ENCODE data around the gene MAP7D3. TPM values are rescaled to one million over a fixed set of nuclear protein-coding genes. Genes with fewer than 3 reads are reported as not detected.

Gene MAP7D3
- total and polyA plus RNA-seq, 10 of the 15 experiments (the other 5 are each of a cell fraction or from before 2014, with no cell fraction given), result 9.1 to 24.0 (median 11.0) TPM

- TF ChIP-seq POLR2AphosphoS5 (IDR thresholded peaks at IDR 0.05; ENCODE audit: low read length) (no peak), ZNF384 (IDR thresholded peaks at IDR 0.05; ENCODE audit: borderline replicate concordance, low read depth, low read length) (no peak)
These were observed 67.3 kb downstream of the MAP7D3 start (continued) for GRCh38 chrX:136183917-136184316.

GRCh38 chrX:136183172-136183571 lies 68.0 kb downstream of the MAP7D3 start:
- ChIA-PET SMC1A (ENCODE audit: uncharacterized antibody, unreplicated experiment) (no interaction called here), POLR2A (no interaction called here), RAD21 (ENCODE audit: unreplicated experiment) (no interaction called here), CTCF (no interaction called here)
- Histone ChIP-seq H2AFZ (ENCODE audit: control insufficient read depth, low read depth, low read length) (no peak overlapping the region), H4K20me1 (ENCODE audit: control insufficient read depth, insufficient read depth) (no peaks in the 10 kb centered on the region), H3K27me3 (replicated peaks in 1 of 2; ENCODE audit: control insufficient read depth in 2 of 2, insufficient read depth in 2 of 2, low read length in 1 of 2) (peaks cover 0 to 2% of the 10 kb centered on the region in 2 experiments; a peak in 1 of 4 replicates), H3K9ac (ENCODE audit: control insufficient read depth, insufficient read depth, low read length) (no peak overlapping the region), H3K4me3 (no peak overlapping the region), H3K4me2 (ENCODE audit: control insufficient read depth, insufficient read depth) (no peak overlapping the region), H3K9me3 (replicated peaks; ENCODE audit: control insufficient read depth, insufficient read depth, low read length) (no peaks in the 10 kb centered on the region), H3K36me3 (ENCODE audit: control insufficient read depth in 2 of 2, insufficient read depth in 2 of 2, low read length in 1 of 2) (no peaks in the 10 kb centered on the region), H3K4me1 (ENCODE audit: control insufficient read depth, insufficient read depth, low read length) (no peaks in the 10 kb centered on the region), H3K79me2 (ENCODE audit: control insufficient read depth, insufficient read depth, low read length) (no peaks in the 10 kb centered on the region), H3K27ac (ENCODE audit: control insufficient read depth, insufficient read depth) (no peak overlapping the region)
- intact Hi-C loops (cut with micrococcal nuclease; ENCODE audit: unreplicated experiment) (no loop called here), in situ Hi-C loops (cut with MboI) (no loop called here)
- no TSS peak for BruUV-seq (replicated peaks)
- FAIRE-seq (no peak), ATAC-seq (no peak), DNase-seq (ENCODE audit: low read depth, low spot score) (no peak)
- WGBS (ENCODE audit: insufficient coverage, insufficient replicate concordance, low lambda C conversion rate, missing lambda C conversion rate), result 66% methylated on average over 4 of the region's 4 CpGs
- TF ChIP-seq CHD4 (IDR thresholded peaks at IDR 0.05), result no peak
- TF ChIP-seq NFXL1 (IDR thresholded peaks at IDR 0.05; ENCODE audit: borderline replicate concordance), result no peak
- TF ChIP-seq SIN3A (IDR thresholded peaks at IDR 0.05; ENCODE audit: low read depth, low read length), result no peak
- TF ChIP-seq KAT2A (conservative IDR thresholded peaks at IDR 0.05; ENCODE audit: control insufficient read depth, low read depth, low read length), result no peak
- TF ChIP-seq STAT1 (conservative IDR thresholded peaks at IDR 0.05), result no peak
- TF ChIP-seq CHD1 (IDR thresholded peaks at IDR 0.05; ENCODE audit: low read depth, low read length), result no peak
- TF ChIP-seq NFYB (IDR thresholded peaks at IDR 0.05; ENCODE audit: insufficient read depth, low read depth, low read length), result no peak
- TF ChIP-seq DPF2 (IDR thresholded peaks at IDR 0.05), result no peak
- no peak for TF ChIP-seq EZH2 (IDR thresholded peaks at IDR 0.05; ENCODE audit: borderline replicate concordance, control insufficient read depth, low read depth, low read length)
- TF ChIP-seq WRNIP1 (IDR thresholded peaks at IDR 0.05; ENCODE audit: borderline replicate concordance, low read depth, low read length), result no peak
- TF ChIP-seq ZBTB11 (CRISPR knock-in tag; IDR thresholded peaks at IDR 0.05), result no peak
- TF ChIP-seq IRF3 (IDR thresholded peaks at IDR 0.05), result no peak
- TF ChIP-seq JUNB (IDR thresholded peaks at IDR 0.05), result no peak
- TF ChIP-seq KLF5 (IDR thresholded peaks at IDR 0.05; ENCODE audit: partially characterized antibody), result no peak
- TF ChIP-seq REST (IDR thresholded peaks at IDR 0.05; ENCODE audit: low read depth, low read length), result no peak
- no peak for TF ChIP-seq ZNF217 (IDR thresholded peaks at IDR 0.05)

Data from GM12878 (cell line).